Femur (tissue), 1 donor: ENCODE results near the gene FOXL3.

Source experiments
- DNase-seq: peaks from one replicate; pipeline ENCODE4 v3.0.0-alpha.2; 2017

Gene FOXL3

GRCh38 chr7:304574-305409 lies 14.8 kb downstream of the FOXL3 start:
- DNase-seq: no peak

GRCh38 chr7:305410-306151 lies 15.6 kb downstream of the FOXL3 start:
- DNase-seq: no peak

- no peak for DNase-seq
These were observed 18.0 kb downstream of the FOXL3 start for GRCh38 chr7:307970-308369.

- DNase-seq: no peak
These were observed 19.7 kb downstream of the FOXL3 start for GRCh38 chr7:309586-310228.

- DNase-seq: no peak
These were observed 21.2 kb downstream of the FOXL3 start for GRCh38 chr7:311131-311680.

GRCh38 chr7:311796-312195 lies 21.8 kb downstream of the FOXL3 start:
- no peak for DNase-seq

GRCh38 chr7:312424-312823 lies 22.5 kb downstream of the FOXL3 start:
- DNase-seq: no peak

- no peak for DNase-seq
These were observed 24.9 kb downstream of the FOXL3 start for GRCh38 chr7:314853-315252.

GRCh38 chr7:315516-316265 lies 25.7 kb downstream of the FOXL3 start:
- DNase-seq: peak; percentile 20

GRCh38 chr7:317643-318405 lies 27.9 kb downstream of the FOXL3 start:
- DNase-seq: no peak

GRCh38 chr7:318476-318875 lies 28.5 kb downstream of the FOXL3 start:
- DNase-seq: no peak

- DNase-seq: no peak
These were observed 29.1 kb downstream of the FOXL3 start for GRCh38 chr7:318878-319661.

GRCh38 chr7:320297-320696 lies 30.3 kb downstream of the FOXL3 start:
- peak; percentile 10 for DNase-seq

GRCh38 chr7:322111-322671 lies 32.2 kb downstream of the FOXL3 start:
- peak; percentile 75 for DNase-seq

GRCh38 chr7:322708-323111 lies 32.7 kb downstream of the FOXL3 start:
- DNase-seq: no peak

GRCh38 chr7:323410-323809 lies 33.4 kb downstream of the FOXL3 start:
- no peak for DNase-seq

- no peak for DNase-seq
These were observed 34.0 kb downstream of the FOXL3 start for GRCh38 chr7:324011-324410.

GRCh38 chr7:325051-325798 lies 35.3 kb downstream of the FOXL3 start:
- DNase-seq: no peak

GRCh38 chr7:325811-326210 lies 35.8 kb downstream of the FOXL3 start:
- DNase-seq: no peak

GRCh38 chr7:326273-326672 lies 36.3 kb downstream of the FOXL3 start:
- no peak for DNase-seq
